Metanephros (tissue), 2 donors: ENCODE measurements around the gene CYLD. TPM values are rescaled to one million over a fixed set of nuclear protein-coding genes. Genes with fewer than 3 reads are reported as not detected.

Experiments
- small RNA-seq: library from RNA; depleted of rRNA; stranded (forward); fragments of <200 nt; gene quantifications from one replicate; pipeline ENCODE3, GENCODE V24; 2014; ENCODE audit warnings: low replicate concordance
- total RNA-seq: library from RNA; depleted of rRNA; stranded (reverse); fragments of >200 nt; gene quantifications from one replicate; pipeline ENCODE4 v1.2.3, GENCODE V29; 2014

The CYLD gene
- 36.7 TPM for total RNA-seq

GRCh38 chr16:50741781-50742575, at the start of gene CYLD:
TSS of gene CYLD (plus strand) at chr16:50742086. CDS start at chr16:50749699, 7,613 bp downstream.

GRCh38 chr16:50692999-50693781, 48.7 kb upstream of the CYLD start, which contains the start of gene NOD2:
TSS of gene NOD2 (plus strand) at chr16:50693606. CDS start at chr16:50699496, 5,890 bp downstream.

Small RNA genes within 50 kb of the gene (small RNA-seq; reads per million reads assigned to genes)
- gene MIR3181 = not detected

Other genes with a start within 250 kb of the CYLD start
- 12.6 TPM for gene NKD1, start 193.7 kb upstream of the CYLD start, total RNA-seq
- gene SNX20, start 60.8 kb upstream of the CYLD start, total RNA-seq = 2.2 TPM
- gene NOD2, start 48.5 kb upstream of the CYLD start, total RNA-seq = 2.8 TPM